Ovary (tissue), 10 donors: ENCODE results near the gene SAMHD1. TPM values are rescaled to one million over a fixed set of nuclear protein-coding genes. Genes with fewer than 3 reads are reported as not detected.
"Not testable (repeated sequence)": the region's sequence is repeated elsewhere in the genome, so short reads cannot be mapped to it uniquely, and the experiment has no call there.

ENCODE experiments used
- DNase-seq, 5 donors: peaks; one replicate each; pipeline ENCODE4 v3.0.0-alpha.2; 2019 to 2020
- H3K27ac ChIP-seq, 2 donors: fragments of 200-600 bp; one replicate each; pipeline versions ENCODE4 v1.5.1 to v1.8.0; 2019 to 2022
- H3K27me3 ChIP-seq: fragments of 200-600 bp; one replicate; pipeline ENCODE4 v1.8.0; 2022
- H3K36me3 ChIP-seq: fragments of 200-600 bp; sonication (generic); one replicate; pipeline ENCODE4 v1.5.1; 2019
- H3K4me1 ChIP-seq: one replicate; pipeline ENCODE4 v1.8.1; 2013; ENCODE audit warnings: mild to moderate bottlenecking, moderate library complexity; ENCODE audit not compliant: insufficient read depth
- H3K4me3 ChIP-seq: fragments of 200-600 bp; sonication (generic); one replicate; pipeline ENCODE4 v1.5.1; 2017
- H3K9me3 ChIP-seq, 2 donors: fragments of 200-600 bp in 1 of 2; sonication (generic) in 1 of 2; one replicate each; pipeline versions ENCODE4 v1.5.1 to v1.8.1; 2013 to 2019; ENCODE audit warnings: mild to moderate bottlenecking in 1 of 2, moderate library complexity in 1 of 2
- EP300 ChIP-seq: sonication (generic); formaldehyde crosslinking; IDR thresholded peaks from one replicate; pipeline ENCODE4 v1.6.1; 2017; ENCODE audit warnings: antibody characterized with exemption
- POLR2A ChIP-seq: fragments of 450-650 bp; IDR thresholded peaks from one replicate; pipeline ENCODE4 v1.6.1; 2017; ENCODE audit warnings: antibody characterized with exemption, mild to moderate bottlenecking, moderate library complexity
- WGBS, 3 donors: extraction: QIAGEN DNeasy Blood & Tissue Kit in 1 of 3; methylation state at CpG; one replicate each; pipeline versions ENCODE4 v1.1.5 to v1.1.7; 2013 to 2017; 5-methylcytosine and 5-hydroxymethylcytosine counted together
- intact Hi-C, 4 donors: fragments of 100-400 bp; cut with DNase I; formaldehyde crosslinking; loops; one replicate each; pipeline versions ENCODE4 v1.11.0 to v1.15.1; 2022 to 2023
- long read RNA-seq, 3 donors: library from polyadenylated mRNA in 2 of 3; unstranded in 2 of 3; transcript quantifications; one replicate each; pipeline ENCODE4 v2.0.0 and lab custom pipeline, GENCODE V29; 2021 to 2026
- polyA plus RNA-seq, 2 donors: library from polyadenylated mRNA; stranded (reverse); fragments of 200-250 nt in 1 of 2; fragments of 350-450 nt in 1 of 2; fragmentation: Illumina TruSeq in 1 of 2; extraction: RNeasy Lipid Tissue Mini Kit (QIAGEN cat#74804) in 1 of 2; gene quantifications; one replicate each; pipeline ENCODE4 v1.2.3, GENCODE V29; 2013 to 2014
- total RNA-seq, 7 donors: library from RNA; depleted of rRNA in 2 of 7; stranded (reverse); fragments of >200 nt in 2 of 7; fragmentation: NEBNext Ultra II Directional in 3 of 7; extraction: Animal tissue kit (Norgen Biotek cat#: 25700) in 3 of 7; gene quantifications; one replicate each; pipeline versions ENCODE4 v1.1.0 to v1.2.4, GENCODE V29; 2016 to 2023
- TF ChIP-seq, protein P1 (sequence below), 3 donors: fragments of 450-650 bp in 2 of 3; fragments of 200-600 bp in 1 of 3; IDR thresholded peaks; one replicate each; pipeline versions ENCODE4 v1.5.1 to v1.8.0; 2016 to 2022; ENCODE audit warnings: antibody characterized with exemption in 3 of 3, mild to moderate bottlenecking in 1 of 3
- donor health status: DM: no; HTN: no; CAD: no; lungs with moderate emphysema.
- donor health status: DM: no; HTN: no; CAD: no.
- donor health status: Bipolar disorder and iron deficiency.
- donor health status: DM: yes; HTN: yes; CAD: no.
- donor health status: DM: no; HTN: no; CAD: no.
- donor health status: DM: yes; HTN: yes; CAD: no.

Gene SAMHD1
- total RNA-seq (100 to 1,000 TPM in 4 of 7 donors, 10 to 100 TPM in 3; 25.4 to 161 (median 103) TPM), polyA plus RNA-seq (100 to 1,000 TPM in 1 of 2 donors, 10 to 100 TPM in 1; 43.7 to 184 TPM)
- long read RNA-seq, donor 1, full-length matches to known transcripts, result 32 of 151 reads
- long read RNA-seq, donor 1, partial matches to known transcripts, result 19 of 151 reads
- long read RNA-seq, donor 1, other reads (novel, unspliced or antisense), result 100 of 151 reads
- long read RNA-seq, donor 2, full-length matches to known transcripts, result 10 of 10 reads
- long read RNA-seq, donor 2, partial matches to known transcripts, result 0 of 10 reads
- long read RNA-seq, donor 2, other reads (novel, unspliced or antisense), result 0 of 10 reads
- long read RNA-seq, donor 3, full-length matches to known transcripts, result 5 of 37 reads
- long read RNA-seq, donor 3, partial matches to known transcripts, result 5 of 37 reads
- long read RNA-seq, donor 3, other reads (novel, unspliced or antisense), result 27 of 37 reads

DNA sequence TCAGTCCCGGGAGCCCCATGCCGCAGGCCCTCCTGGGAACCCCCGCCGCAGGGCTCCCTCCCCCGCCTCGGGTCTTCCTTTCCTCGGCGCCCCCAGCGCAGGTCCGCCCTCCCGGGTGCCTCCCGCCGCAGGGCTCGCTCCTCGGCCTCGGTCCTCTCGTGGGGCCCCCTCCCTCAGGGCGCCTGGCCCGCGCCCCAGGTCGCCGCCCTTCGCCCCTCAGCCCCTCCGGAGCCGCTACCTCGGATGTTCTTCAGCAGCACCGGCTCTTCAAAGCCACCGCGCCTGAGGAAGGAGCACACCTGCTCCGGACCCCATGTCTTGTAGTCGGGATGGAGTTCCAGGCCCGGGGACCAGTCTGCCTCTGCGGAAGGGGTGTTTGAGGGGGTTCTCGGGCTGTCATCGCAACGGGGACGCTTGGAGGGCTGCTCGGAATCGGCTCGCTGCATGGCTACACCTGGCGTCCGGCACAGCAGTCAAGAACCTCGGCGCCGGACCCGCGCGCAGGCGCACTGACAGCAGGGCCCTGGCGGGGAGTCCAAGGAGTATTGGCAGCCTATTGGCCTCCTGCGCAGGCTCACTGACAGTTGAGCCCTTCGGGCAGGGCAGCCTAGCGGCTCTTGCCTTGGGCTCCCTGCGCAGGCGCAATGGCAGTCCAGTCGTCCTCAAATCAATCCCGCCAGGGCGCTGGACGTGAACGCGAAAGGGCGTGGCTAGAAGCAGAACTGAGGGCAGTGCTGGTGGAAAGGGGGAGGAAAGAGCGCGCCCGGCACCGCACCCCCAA lies at the start of gene SAMHD1:
SAMHD1 (minus strand) TSS at position 511 of the 781 bp plus-strand sequence; CDS start at position 446, 65 bp downstream.
- intact Hi-C loops, result no loop called here
- peaks cover 14% of the 10 kb centered on the region for H3K4me1 ChIP-seq
- 0 to 1% (median 0%) methylated on average over 32 to 66 of the region's 66 CpGs for WGBS, 3 donors

DNA sequence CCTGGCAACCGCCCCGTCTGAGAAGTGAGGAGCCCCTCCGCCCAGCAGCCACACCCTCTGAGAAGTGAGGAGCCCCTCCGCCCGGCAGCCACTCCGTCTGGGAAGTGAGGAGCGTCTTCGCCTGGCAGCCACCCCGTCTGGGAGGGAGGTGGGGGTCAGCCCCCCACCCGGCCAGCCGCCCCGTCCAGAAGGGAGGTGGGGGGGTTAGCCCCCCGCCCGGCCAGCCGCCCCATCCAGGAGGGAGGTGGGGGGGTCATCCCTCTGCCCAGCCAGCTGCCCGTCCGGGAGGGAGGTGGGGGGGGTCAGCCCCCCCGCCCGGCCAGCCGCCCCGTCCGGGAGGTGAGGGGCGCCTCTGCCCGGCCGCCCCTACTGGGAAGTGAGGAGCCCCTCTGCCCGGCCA lies 48.7 kb upstream of the SAMHD1 start:
- intact Hi-C loops, H3K27me3 ChIP-seq, H3K4me3 ChIP-seq, H3K36me3 ChIP-seq, H3K9me3 ChIP-seq, DNase-seq, H3K4me1 ChIP-seq, H3K27ac ChIP-seq: not testable (repeated sequence)
- 97% methylated on average over 14 of the region's 26 CpGs; no CpG with 5 or more reads in 2 of the 3 donors for WGBS, 3 donors

More for the DNA sequence above, at the start of gene SAMHD1:
- peak; percentile 95 to 98 (median 97) for DNase-seq
- H3K27ac ChIP-seq, result peak within 1 kb of the TSS; percentile 75 to 85
- H3K4me3 ChIP-seq, result peak within 1 kb of the TSS; percentile 68
- no peaks in the 10 kb centered on the region for H3K9me3 ChIP-seq
- TF ChIP-seq EP300, result no peak
- TF ChIP-seq, protein P1, sequence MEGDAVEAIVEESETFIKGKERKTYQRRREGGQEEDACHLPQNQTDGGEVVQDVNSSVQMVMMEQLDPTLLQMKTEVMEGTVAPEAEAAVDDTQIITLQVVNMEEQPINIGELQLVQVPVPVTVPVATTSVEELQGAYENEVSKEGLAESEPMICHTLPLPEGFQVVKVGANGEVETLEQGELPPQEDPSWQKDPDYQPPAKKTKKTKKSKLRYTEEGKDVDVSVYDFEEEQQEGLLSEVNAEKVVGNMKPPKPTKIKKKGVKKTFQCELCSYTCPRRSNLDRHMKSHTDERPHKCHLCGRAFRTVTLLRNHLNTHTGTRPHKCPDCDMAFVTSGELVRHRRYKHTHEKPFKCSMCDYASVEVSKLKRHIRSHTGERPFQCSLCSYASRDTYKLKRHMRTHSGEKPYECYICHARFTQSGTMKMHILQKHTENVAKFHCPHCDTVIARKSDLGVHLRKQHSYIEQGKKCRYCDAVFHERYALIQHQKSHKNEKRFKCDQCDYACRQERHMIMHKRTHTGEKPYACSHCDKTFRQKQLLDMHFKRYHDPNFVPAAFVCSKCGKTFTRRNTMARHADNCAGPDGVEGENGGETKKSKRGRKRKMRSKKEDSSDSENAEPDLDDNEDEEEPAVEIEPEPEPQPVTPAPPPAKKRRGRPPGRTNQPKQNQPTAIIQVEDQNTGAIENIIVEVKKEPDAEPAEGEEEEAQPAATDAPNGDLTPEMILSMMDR (IDR thresholded peaks at IDR 0.05), result peak in 2 of 3 donors; percentile 45 to 56
- peak; percentile 98 for TF ChIP-seq POLR2A
- H3K36me3 ChIP-seq, result no peaks in the 10 kb centered on the region
- no peaks in the 10 kb centered on the region for H3K27me3 ChIP-seq

DNA sequence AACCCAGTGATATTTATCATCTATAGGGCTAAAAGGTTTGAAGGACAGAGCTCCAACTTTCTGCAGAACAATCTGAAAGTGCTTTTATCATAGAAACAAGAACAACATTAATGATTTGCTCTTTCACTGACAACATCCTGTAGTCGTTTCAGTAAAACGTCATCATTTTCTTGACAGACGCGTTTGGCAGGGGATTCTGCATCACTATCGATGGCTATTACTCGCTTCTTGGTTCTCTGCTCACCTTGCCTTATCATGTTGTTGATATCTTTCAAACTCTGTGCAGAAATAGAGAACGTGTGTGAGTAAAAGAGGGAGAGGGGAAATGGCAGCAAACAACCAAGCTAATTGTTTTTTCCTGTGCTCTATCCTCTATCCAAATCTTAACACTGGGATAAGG lies 47.1 kb upstream of the SAMHD1 start:
- 89 to 90% (median 89%) methylated on average over 7 of the region's 7 CpGs for WGBS, 3 donors

DNA sequence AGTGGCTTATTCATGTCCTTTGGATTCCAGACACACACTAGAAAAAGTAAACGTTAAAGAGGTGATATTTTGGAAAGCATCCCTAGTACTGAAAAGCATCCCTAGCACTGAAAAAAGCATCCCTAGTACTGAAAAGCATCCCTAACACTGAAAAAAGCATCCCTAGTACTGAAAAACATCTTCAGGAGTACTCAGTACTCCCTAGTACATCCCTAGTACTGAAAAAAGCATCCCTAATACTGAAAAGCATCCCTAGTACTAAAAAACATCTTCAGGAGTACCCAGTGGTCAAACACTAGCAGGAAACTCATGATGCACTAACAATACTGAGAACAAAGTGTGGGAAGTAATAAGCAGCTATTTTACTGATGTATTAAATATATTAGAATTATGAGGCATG lies 45.6 kb upstream of the SAMHD1 start:
- no peak overlapping the region for H3K27ac ChIP-seq
- DNase-seq, result no peak
- no peak overlapping the region for H3K4me3 ChIP-seq
- no peaks in the 10 kb centered on the region for H3K4me1 ChIP-seq
- TF ChIP-seq EP300 (no peak), POLR2A (no peak)
- TF ChIP-seq, protein P1 (IDR thresholded peaks at IDR 0.05), result no peak
- no peaks in the 10 kb centered on the region for H3K9me3 ChIP-seq
- H3K36me3 ChIP-seq, result no peaks in the 10 kb centered on the region
- 14 to 36% (median 16%) methylated on average over 1 of the region's 1 CpG for WGBS, 3 donors
- intact Hi-C loops, result no loop called here
- H3K27me3 ChIP-seq, result no peaks in the 10 kb centered on the region

More for the DNA sequence above, 47.1 kb upstream of the SAMHD1 start:
- DNase-seq, result no peak
- Histone ChIP-seq H3K36me3 (no peaks in the 10 kb centered on the region), H3K4me1 (no peaks in the 10 kb centered on the region), H3K4me3 (no peak overlapping the region), H3K9me3 (no peaks in the 10 kb centered on the region), H3K27me3 (no peaks in the 10 kb centered on the region), H3K27ac (no peak overlapping the region)
- TF ChIP-seq, protein P1 (IDR thresholded peaks at IDR 0.05), result no peak
- no peak for TF ChIP-seq EP300
- no peak for TF ChIP-seq POLR2A
- intact Hi-C loops, result no loop called here

DNA sequence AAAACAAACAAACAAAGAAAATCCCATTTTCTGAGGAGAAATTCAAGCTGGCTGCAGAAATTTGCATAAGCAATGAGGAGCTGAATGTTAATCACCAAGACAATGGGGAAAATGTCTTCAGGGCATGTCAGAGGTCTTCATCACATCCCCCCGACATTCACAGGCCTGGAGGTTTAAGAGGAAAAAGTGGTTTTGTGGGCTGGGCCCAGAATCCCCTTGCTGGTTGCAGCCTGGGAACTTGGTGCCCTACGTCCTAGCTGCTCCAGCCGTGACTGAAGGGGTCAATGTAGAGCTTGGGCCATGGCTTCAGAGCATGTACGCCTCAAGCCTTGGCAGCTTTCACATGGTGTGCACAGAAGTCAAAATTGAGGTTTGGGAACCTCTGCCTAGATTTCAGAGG lies 42.7 kb upstream of the SAMHD1 start:
- H3K4me1 ChIP-seq, H3K4me3 ChIP-seq, H3K27me3 ChIP-seq, H3K36me3 ChIP-seq, H3K27ac ChIP-seq, H3K9me3 ChIP-seq, intact Hi-C loops, DNase-seq: not testable (repeated sequence)
- 90 to 96% (median 90%) methylated on average over 4 of the region's 4 CpGs for WGBS, 3 donors
